ENCODE data around the gene ECT2L. TPM values are rescaled to one million over a fixed set of nuclear protein-coding genes. Genes with fewer than 3 reads are reported as not detected.

Gene ECT2L
- total and polyA plus RNA-seq, 2 experiments from 2014 or later: 0.03 to 0.15 TPM

GRCh38 chr6:138809677-138810076, 13.8 kb downstream of the ECT2L start:
- TF ChIP-seq CTCF (conservative IDR thresholded peaks at IDR 0.05; ENCODE audit: low read depth in 2 of 2): no peak
- no peak for TF ChIP-seq ETS1 (IDR thresholded peaks at IDR 0.05)
- TF ChIP-seq ZNF114 (CRISPR knock-in tag; IDR thresholded peaks at IDR 0.05): no peak
- no peak for TF ChIP-seq STAT1 (IDR thresholded peaks at IDR 0.05; ENCODE audit: unreplicated experiment)
- TF ChIP-seq ZNF462 (CRISPR knock-in tag; IDR thresholded peaks at IDR 0.05): no peak
- no peak for TF ChIP-seq POLR2AphosphoS5 (IDR thresholded peaks at IDR 0.05; ENCODE audit: low read depth)
- no peak for TF ChIP-seq CREB1 (CRISPR knock-in tag; IDR thresholded peaks at IDR 0.05; ENCODE audit: low read depth)
- TF ChIP-seq ZNF331 (CRISPR knock-in tag; IDR thresholded peaks at IDR 0.05; ENCODE audit: low read depth): no peak
- no peak for TF ChIP-seq NANOG (IDR thresholded peaks at IDR 0.05; ENCODE audit: borderline replicate concordance)
- TF ChIP-seq EZH2 (IDR thresholded peaks at IDR 0.05; ENCODE audit: low read depth, unreplicated experiment): no peak
- TF ChIP-seq EZH2phosphoT487 (IDR thresholded peaks at IDR 0.05; ENCODE audit: unreplicated experiment): no peak
- TF ChIP-seq REST (IDR thresholded peaks at IDR 0.05; ENCODE audit: unreplicated experiment): no peak
- no peak for TF ChIP-seq JUNB (IDR thresholded peaks at IDR 0.05; ENCODE audit: unreplicated experiment)

More at GRCh38 chr6:138809677-138810076, 13.8 kb downstream of the ECT2L start:
- Histone ChIP-seq H3K27me3 (ENCODE audit: insufficient read depth) (no peaks in the 10 kb centered on the region), H3K27ac (ENCODE audit: low read depth) (no peak overlapping the region), H2AFZ (no peak overlapping the region), H3K36me3 (ENCODE audit: insufficient read depth) (no peaks in the 10 kb centered on the region), H3K4me1 (ENCODE audit: insufficient read depth) (no peaks in the 10 kb centered on the region), H3K9me2 (ENCODE audit: insufficient read depth) (no peaks in the 10 kb centered on the region), H3K79me2 (replicated peaks; ENCODE audit: insufficient read depth) (no peaks in the 10 kb centered on the region), H3K4me2 (no peak overlapping the region), H3F3A (replicated peaks; ENCODE audit: low read depth) (no peaks in the 10 kb centered on the region), H4K20me1 (replicated peaks; ENCODE audit: insufficient read depth) (no peaks in the 10 kb centered on the region), H3K4me3 (no peak overlapping the region)
- no peaks in the 10 kb centered on the region for H3K36me3 Mint-ChIP-seq (ENCODE audit: low read depth)
- no peak overlapping the region for H3K4me3 Mint-ChIP-seq
- DNase-seq (ENCODE audit: low spot score): no peak
- no peaks in the 10 kb centered on the region for H3K9me3 Mint-ChIP-seq
- peaks cover 3% of the 10 kb centered on the region for H3K27me3 Mint-ChIP-seq (ENCODE audit: insufficient read depth, low read depth, poor library complexity)
- H3K27ac Mint-ChIP-seq: no peak overlapping the region
- no peaks in the 10 kb centered on the region for H3K4me1 Mint-ChIP-seq
- no peak for ATAC-seq
